HG02840 (cell line): ENCODE results near the gene CTLA4.

Experiments used
- ATAC-seq: cut with Tn5 transposase; IDR thresholded peaks from one replicate; pipeline ENCODE4 v1.9.1; 2021; ENCODE audit warnings: mild to moderate bottlenecking, moderate library complexity, moderate number of reproducible peaks; ENCODE audit not compliant: unreplicated experiment, low FRiP score

Gene CTLA4

DNA sequence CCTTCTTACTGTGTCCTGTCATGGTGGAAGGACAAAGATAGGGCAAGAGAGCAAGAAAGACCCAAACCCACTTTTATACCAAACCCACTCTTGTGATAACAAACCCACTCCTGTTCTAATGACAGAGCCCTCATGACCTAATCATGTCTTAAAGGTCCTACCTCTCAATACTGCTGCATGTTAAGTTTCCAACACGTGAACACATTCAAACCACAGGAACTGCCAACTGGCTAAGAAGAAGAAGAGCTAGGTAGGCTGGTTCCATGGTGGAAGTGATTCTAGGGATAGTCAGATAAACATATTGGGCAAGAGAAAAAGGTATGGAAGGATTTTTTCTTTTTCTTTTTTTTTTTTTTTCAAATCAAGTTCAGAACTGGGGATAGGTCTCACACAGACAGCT lies 22.0 kb downstream of the CTLA4 start:
- ATAC-seq: no peak

DNA sequence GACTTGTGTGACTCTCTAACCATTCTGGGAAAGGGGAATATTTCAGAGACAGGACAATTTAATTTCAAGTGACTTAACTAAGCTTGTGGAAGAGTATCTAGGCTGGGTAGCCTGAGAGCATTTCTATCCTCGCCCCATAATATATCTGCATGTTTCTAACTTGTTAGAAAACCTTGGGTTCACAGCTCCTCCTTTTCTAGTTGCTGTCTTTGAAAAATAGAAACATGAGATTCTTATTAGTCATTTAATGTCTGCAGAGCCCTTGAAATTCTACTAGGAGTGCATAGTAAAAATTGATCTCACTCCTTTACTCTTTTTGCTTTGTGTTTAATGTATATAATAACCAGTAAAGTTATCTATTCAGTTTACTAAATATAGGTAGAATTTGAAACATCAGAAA lies 22.4 kb downstream of the CTLA4 start:
- ATAC-seq: no peak

DNA sequence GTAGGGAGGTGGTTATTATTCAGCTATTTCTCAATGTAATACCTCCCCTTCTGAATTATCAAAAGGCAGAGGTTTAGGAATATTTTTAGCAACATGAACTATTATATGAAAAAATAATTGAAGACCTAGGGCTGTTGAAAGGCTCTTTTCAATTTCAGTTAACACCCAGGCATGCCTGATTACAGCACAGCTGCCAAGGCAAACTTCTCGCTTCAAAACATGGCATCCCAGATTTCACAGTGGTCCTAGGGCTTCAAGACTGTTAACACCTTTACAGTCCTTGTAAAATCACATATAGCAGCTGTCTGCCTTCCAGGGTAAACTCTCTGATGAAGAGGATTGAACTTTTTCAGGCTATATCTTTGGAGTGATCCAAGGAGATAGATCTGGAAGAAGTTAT lies 23.2 kb downstream of the CTLA4 start:
- ATAC-seq: no peak

DNA sequence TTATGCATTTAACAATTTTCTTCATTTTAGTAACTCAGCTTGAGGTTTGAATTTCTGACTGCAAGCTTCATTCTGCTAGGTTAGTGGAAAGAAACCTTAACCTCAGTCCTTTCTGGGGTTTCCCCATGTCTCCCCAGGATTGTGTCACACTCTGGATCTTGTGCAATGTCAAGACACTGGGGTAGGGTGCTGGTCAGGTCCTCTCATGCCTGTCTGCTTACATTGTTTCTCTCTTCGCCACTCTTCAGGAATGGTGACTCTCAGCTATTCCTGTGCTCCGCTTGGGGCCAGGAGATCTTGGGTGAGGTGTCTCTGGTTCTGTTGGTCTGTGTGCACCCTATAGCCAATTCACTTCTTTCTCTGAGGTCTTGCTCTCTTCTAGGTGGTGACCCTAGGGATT lies 23.9 kb downstream of the CTLA4 start:
- no peak for ATAC-seq

DNA sequence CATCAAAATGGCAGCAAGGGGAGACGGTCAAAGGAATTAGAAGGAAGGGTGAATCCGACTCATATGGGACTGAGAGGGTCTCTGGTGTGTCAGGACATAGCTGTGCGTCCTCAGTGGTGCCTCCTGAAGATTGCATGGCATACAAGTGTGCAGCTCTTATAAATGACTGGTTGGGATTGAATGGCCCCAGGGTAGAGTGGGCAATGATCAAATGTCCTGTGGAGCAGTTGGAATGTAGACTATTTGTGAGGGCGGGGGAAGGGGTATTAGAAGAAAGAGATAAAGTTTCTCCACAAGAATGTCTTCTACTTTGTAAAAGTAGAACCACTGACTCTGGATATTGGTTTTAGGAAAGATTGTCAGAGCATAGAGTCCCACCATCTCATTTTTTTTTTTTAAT lies 24.6 kb downstream of the CTLA4 start:
- ATAC-seq: no peak

DNA sequence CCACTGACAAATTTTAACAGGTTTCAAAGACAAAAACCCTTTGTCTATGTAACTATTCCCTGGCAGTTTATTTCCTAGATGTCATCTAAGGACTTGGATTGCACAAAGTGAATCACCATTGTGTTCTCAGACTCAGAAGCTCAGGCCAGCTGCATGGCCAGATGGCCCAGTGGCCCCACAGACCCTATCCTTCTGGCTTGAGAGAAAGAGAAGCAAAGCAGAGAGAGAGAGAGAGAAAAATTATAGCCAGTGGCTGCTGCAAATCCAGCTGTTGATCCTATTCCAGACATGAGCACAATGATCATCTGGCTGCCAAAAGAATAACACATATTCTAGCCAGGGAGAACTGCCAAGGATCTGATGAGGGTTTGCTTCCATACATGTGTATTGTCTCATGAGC lies 25.8 kb downstream of the CTLA4 start:
- ATAC-seq: no peak

DNA sequence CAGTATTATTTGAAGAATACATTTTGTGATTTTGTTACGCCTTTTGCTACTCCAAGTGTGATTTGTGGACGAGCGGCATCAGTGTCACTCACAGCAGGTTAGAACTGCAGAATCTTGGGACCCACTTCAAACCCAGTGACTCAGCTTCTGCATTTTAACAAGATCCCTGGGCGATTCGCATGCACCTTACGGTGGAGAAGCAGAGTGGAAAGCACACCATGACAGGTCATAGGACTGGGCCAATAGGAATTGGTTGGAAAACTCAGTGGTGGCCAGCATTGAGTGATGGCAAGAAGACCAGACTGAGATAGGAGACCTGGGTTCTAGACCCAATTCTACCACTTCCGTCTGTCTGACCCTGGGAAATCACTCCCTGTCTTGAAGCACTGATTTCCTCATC lies 26.3 kb downstream of the CTLA4 start:
- ATAC-seq: no peak

DNA sequence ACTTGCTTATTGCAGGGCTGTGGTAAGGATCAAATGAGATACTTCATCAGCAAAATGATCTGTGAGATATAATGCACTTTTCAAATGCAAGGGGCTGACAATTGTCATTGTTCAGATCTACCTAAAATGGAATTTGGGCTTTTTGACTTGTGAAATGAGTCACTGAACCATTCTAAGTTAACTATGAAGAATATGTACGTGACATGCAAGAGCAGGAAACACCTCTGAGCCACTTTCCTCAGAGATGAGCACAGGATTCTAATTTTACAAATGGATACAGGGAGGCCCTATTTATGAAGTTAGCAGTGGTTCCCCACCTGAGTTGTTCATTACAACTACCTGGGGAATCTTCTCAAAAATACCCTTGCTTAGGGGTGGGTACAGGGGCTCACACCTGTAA lies 26.7 kb downstream of the CTLA4 start:
- no peak for ATAC-seq

DNA sequence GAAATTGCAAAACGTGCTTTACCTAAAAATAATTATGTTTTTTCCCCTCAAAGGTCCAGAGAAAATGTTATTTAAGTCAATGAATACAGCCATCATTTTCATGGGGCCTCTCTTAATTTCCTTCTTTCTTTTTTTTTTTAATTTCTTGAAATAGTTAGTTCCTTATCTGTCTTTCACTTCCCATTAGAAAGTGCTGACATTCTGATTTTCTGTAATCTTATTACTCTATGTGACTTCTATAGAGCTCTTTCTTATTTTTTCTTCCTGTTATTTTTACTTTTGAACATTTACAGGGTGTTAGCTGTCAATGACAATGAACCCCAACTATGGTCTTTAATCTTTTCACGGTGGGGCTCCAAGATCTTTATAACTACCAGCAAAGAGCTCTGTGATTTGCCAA lies 30.0 kb downstream of the CTLA4 start:
- no peak for ATAC-seq

DNA sequence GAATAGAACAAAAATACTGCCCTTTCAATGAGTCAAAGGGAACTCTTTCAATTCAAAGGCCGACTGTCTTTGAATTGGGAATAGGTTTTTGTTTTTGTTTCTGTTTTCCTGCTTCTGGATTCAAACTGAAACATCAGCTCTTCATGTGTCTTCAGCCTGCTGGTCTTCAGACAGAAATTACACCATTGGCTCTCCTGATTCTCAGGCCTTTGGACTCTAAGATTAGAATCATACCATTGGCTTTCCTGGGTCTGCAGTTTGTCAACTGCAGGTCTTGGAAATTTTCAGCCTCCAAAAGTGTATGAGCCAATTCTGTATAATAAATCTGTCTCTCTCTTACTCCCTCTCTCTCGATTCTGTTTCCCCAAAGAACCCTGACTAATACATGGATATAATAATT lies 31.1 kb downstream of the CTLA4 start:
- ATAC-seq: no peak

DNA sequence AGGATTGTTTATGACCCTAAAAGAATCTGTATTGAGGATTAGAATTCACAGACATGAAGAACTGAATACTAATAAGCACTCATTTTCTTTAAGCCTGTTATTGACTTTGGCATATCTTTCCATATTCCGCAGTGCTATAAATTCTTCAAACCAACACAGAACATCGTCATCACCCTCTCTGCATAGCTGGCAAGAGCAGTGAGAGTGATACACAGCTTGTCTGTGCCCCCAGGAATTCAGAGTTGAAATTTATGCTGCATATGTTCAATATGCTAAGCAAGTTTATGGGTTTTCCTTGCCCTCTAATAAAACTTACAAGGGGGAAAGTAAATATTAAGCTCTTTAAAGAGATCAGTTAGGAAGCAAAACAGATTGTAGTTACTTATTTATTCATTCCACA lies 32.7 kb downstream of the CTLA4 start:
- no peak for ATAC-seq

DNA sequence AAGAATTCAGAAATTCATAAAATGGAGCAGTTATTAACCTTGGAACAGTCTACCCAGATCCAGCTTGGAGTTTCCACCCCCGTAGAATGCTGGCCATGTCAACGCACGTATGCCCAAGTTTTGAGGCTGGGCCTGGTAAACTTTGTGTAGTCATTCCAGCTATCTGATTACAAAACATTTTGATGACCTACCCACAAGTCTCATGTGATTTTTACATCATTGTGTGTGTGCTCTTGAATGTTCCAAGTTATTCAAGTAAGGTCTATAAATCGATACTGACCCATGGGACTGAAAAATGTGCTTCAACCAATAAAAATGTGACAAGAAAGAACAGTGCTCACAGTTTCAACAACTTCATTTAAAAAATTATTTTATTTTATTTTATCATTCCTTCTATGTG lies 36.5 kb downstream of the CTLA4 start:
- no peak for ATAC-seq

DNA sequence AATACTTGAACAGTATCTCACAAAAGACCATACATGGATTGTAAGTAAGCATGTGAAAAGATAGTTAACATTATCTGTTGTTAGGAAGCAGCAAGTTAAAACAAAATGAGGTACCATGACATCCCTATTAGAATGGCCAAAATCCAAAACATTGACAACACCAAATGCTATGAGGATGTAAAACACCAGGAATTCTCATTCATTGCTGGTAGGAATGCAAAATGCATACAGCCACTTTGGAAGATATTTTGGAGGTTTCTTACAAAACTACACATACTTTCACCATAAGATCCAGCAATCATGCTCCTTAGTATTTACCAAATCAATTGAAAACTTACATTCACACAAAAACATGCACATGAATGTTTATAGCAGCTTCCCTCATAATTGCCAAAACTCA lies 38.1 kb downstream of the CTLA4 start:
- ATAC-seq: no peak

DNA sequence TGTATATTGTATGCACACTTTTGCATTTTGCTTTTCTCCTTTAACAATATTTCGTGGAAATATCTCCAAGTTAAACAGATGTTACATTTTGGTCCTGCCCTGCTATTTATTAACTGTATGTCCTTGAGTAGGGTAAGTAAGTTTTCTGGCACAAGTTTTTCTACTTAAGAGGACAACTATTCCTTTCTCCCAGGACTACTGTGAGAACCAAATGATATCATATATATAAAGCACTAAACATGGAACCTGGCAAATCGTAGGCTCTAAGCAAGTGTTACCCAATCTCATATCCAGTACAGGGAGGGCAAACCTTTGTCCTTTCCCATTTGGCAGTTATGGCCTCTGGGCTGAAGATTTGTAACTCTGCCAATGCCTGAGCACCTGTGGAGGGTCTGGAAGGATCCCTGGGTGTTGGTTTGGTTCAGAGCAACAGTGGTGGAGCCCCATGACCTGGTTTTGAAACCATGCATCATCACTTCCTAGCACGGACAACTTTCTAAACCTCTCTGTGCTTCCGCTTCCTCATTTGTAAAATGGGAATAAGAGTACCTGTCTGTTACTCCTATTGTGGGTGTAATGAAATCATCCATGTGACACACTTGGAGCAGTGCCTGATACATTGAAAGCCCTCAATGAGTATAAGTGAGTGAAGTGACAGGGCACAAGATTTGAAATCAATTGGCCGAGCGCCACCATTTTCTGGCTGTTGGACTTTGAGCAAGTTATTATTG lies 40.7 kb downstream of the CTLA4 start:
- no peak for ATAC-seq

DNA sequence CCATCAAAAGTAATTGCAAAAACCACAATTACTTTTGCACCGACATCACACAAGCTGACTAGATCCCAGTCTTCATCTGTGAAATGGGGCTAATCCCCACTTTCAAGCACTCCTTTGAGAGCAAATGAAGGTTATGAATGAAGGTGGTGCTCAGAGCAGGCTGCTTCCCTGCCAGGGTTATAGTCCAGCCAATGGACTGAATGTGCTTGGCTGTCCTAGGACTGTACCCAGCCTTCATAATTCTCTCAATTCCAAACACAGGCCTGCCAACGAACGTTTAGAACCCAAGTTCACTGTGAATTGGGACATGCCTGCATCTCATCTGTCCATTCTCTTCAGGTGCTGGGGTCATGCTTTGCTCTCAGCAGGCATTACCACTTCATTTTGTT lies 41.2 kb downstream of the CTLA4 start:
- no peak for ATAC-seq

DNA sequence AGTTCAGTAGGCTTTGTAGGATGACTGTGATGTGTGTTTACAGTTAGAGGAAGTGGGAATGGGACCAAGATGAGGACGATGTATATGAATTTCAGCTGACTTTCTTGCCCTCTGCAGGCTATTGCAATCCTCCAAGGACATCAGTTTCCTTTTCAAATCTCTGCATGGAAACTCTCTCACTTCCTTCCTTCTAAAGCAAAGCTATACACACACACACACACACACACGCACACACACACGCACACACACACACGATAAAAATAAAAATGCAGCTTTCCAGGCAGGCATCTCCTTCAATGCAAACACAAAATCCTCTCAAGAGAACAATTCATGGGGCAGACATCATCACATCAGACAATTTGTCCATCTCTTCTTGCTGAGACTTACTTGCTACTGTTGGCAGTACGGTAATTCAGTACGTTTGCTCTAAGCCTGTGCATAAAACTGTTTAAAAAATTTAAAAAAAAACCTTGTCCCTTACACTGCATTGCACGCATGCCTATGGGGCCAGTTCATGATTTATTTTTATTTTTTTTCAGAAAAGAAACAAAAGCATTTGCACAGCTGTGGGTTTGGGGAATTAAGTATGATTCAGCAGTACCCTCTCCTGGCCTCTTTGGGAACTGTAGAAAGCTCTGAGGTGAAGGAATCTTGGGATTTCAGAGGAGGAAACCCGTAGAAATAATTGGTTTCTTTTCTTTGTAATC lies 41.8 kb downstream of the CTLA4 start:
- no peak for ATAC-seq

DNA sequence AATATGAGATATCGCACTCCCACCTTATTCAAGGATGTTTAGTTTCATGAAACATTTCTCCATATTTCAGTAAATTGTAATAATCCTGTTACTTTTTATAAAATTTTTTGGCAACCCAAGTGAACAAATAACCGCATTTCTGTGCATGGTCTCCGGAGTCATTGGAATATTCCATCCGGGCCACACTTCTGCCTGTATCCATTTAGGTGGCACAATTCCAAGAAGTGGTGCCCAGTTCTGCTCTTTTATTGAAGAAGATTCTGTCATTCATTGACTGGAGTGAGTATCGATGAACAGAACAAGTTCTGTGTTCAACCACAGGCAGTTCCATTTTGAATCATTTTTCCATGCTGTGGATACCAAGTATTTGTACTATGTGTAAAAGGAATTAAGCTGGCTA lies 42.4 kb downstream of the CTLA4 start:
- no peak for ATAC-seq

DNA sequence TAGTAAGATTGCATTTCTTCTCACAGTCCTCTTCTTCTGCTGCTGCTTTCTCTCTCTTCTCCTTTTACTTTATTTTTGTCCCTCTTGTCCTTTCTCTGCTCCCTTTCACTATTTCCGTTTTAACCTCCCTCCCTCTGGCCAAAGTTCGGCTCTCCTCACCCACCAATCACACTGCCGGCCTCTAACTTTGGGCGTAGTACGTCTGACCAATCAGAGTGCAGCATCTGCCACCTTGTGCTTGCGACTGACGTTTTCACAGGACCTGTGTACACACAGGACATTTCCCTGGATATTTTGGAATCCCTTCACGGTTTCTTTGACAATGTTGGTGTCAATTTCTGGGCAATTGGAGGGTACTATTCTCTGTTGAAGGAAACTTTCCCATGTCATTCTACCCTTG lies 46.4 kb downstream of the CTLA4 start:
- no peak for ATAC-seq

DNA sequence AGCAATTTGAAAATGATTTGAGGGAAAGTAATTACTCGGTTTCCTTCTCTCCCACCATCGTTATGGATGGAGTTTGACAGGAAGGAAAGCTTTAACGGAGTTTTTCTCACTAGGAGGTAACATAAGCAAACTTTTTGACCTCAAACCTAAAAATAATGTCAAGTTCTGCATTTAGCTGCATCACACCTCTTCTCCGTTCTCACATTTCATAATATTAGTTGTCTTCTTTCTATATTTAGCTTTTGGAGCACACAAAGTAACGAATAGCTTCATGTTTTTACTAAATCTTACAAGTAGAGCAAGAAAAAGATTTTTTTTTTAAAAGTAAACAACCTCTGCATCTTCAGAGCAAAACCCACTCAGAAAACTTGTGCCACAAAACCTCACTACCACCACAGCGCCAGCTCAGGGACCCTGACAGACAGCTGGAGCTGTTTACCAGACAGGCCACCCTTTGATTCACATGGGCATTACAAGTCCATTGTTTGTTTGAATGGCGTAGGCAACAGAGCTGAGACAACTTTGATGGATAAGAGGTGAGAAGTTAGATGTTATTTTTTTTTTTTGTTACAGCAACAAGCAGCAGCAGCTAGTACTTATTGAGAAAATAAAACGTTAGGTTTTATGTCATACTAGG lies 47.1 kb downstream of the CTLA4 start:
- ATAC-seq: no peak

DNA sequence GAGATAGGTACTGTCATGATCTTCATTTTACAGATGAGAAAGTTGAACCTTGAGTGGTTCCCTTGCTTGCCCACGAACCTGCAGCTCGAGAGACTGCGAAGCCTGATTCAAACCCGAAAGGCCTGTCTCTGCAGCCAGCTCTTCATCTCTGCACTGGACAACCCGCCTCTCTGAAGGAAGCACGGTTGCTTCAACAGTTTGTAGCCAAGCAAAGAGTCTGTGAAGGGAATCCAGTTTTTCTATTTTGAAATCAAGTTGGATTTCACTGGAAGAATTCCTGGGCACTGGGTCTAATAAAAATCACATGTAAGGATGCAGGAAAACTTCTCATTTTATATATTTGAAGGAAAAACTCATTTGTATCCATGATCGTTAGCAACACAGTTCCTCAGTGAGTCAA lies 47.7 kb downstream of the CTLA4 start:
- ATAC-seq: no peak

DNA sequence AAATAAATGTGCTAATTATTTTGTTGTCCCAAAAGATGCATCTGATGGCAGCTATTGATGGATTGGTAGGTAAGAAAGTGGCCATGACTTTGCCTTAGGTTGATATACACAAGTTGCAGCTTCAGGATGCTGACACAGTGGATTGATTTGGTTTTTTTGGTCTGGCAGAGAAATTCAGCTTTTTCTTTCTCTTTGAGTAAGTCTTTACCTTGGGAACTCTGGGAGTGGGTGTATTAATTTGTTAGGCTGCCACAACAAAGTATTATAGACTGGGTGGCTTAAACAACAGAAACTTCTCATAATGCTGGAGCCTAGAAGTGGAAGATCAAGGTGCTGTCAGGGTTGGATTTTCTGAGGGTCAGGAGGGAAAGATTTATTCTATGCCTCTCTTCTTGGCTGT lies 49.2 kb downstream of the CTLA4 start:
- no peak for ATAC-seq

DNA sequence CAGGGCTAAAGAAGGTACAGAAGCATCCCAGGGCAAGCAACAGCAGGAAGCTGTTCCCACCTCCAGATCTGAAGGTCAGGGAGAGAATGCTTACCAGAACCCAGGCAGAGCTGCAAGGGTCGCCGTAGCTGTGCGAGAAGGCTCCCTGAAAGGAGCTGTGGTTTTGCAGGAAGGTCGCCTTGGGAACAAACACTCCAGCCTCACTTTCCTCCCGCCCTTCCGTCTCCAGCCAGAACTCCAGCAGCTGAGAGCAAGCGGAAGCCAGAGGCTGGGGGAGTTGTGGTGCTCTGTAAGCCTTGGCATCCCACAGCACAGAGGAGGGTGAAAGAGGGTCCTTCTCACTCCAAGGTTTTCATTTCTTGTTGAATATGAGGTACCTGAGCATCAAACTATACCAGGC lies 50.7 kb downstream of the CTLA4 start:
- ATAC-seq: no peak
